Hepatocyte (in vitro differentiated cells): Measurements from ENCODE around the gene CASKIN1.

Experiments
- EZH2 ChIP-seq: fragments of 200-600 bp; sonication (generic); IDR thresholded peaks from 2 replicates; pipeline ENCODE4 v1.6.1; 2016; ENCODE audit warnings: antibody characterized with exemption, mild to moderate bottlenecking, borderline replicate concordance
- TF ChIP-seq, protein P1 (sequence below): fragments of 200-600 bp; sonication (generic); IDR thresholded peaks from 2 replicates; pipeline ENCODE4 v1.5.1; 2016; ENCODE audit warnings: antibody characterized with exemption, mild to moderate bottlenecking; ENCODE audit not compliant: poor library complexity

DNA sequence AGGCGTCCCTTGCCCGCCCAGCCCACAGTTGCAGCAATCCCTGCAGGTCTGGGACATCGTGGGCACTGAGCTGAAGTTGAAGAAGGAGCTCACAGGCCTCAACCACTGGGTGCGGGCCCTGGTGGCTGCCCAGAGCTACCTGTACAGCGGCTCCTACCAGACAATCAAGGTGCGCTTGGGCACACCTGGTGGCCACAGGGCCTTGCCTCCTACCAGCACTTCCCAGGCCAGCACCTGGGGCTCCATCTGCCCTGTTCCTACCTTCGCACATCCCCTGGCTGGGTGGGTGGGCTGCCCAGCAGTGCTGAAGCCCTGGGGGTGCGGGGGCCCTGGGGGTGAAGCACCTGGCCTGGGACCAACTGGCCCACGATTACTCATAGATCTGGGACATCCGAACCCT is 21.0 kb downstream of the CASKIN1 start:
- TF ChIP-seq, protein P1, sequence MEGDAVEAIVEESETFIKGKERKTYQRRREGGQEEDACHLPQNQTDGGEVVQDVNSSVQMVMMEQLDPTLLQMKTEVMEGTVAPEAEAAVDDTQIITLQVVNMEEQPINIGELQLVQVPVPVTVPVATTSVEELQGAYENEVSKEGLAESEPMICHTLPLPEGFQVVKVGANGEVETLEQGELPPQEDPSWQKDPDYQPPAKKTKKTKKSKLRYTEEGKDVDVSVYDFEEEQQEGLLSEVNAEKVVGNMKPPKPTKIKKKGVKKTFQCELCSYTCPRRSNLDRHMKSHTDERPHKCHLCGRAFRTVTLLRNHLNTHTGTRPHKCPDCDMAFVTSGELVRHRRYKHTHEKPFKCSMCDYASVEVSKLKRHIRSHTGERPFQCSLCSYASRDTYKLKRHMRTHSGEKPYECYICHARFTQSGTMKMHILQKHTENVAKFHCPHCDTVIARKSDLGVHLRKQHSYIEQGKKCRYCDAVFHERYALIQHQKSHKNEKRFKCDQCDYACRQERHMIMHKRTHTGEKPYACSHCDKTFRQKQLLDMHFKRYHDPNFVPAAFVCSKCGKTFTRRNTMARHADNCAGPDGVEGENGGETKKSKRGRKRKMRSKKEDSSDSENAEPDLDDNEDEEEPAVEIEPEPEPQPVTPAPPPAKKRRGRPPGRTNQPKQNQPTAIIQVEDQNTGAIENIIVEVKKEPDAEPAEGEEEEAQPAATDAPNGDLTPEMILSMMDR, result no peak
- TF ChIP-seq EZH2, result no peak
